Right renal cortex interstitium (tissue), 3 donors: ENCODE measurements around the gene PEAR1. TPM values are rescaled to one million over a fixed set of nuclear protein-coding genes. Genes with fewer than 3 reads are reported as not detected.

ENCODE experiments used
- DNase-seq, 3 donors: peaks; one replicate each; pipeline ENCODE4 v3.0.0-alpha.2; 2013; ENCODE audit warnings: low read depth in 3 of 3, low spot score in 2 of 3
- polyA plus RNA-seq, 3 donors: library from polyadenylated mRNA; unstranded; fragments of 120-200 nt; gene quantifications; one replicate each; pipeline ENCODE4 v1.2.1, GENCODE V29; 2013; ENCODE audit not compliant: insufficient read length in 3 of 3

PEAR1 gene
- polyA plus RNA-seq, 3 donors = 16.7 to 19.2 (median 17.7) TPM

GRCh38 chr1:156958247-156958714, 64.8 kb downstream of the PEAR1 start:
- no peak for DNase-seq

- peak in 1 of 3 donors; percentile 3 for DNase-seq
Observed at GRCh38 chr1:156959414-156959813, 65.9 kb downstream of the PEAR1 start.

GRCh38 chr1:156959925-156960324, 66.4 kb downstream of the PEAR1 start:
- no peak for DNase-seq

- DNase-seq = no peak
Observed at GRCh38 chr1:156961709-156962108, 68.2 kb downstream of the PEAR1 start.

- no peak for DNase-seq
Observed at GRCh38 chr1:156963621-156964020, 70.1 kb downstream of the PEAR1 start.

GRCh38 chr1:156964441-156964840, 70.9 kb downstream of the PEAR1 start:
- no peak for DNase-seq

Other genes starting within 250 kb of the PEAR1 start
- gene NES, start 216.3 kb upstream of the PEAR1 start, polyA plus RNA-seq = 100 to 1,000 TPM; 164 to 179 (median 169) TPM
- 10 to 100 TPM; 78.4 to 87.5 (median 86.4) TPM for gene CRABP2, start 188.1 kb upstream of the PEAR1 start, polyA plus RNA-seq
- gene METTL25B, start 165.2 kb upstream of the PEAR1 start, polyA plus RNA-seq = 10 to 100 TPM; 27.4 to 31.1 (median 30.3) TPM
- gene ISG20L2, start 165.0 kb upstream of the PEAR1 start, polyA plus RNA-seq = 10 to 100 TPM; 39.9 to 49.2 (median 44.6) TPM
- gene MRPL24, start 152.6 kb upstream of the PEAR1 start, polyA plus RNA-seq = 10 to 100 TPM; 73.5 to 75.7 (median 73.7) TPM
- gene HDGF, start 142.0 kb upstream of the PEAR1 start, polyA plus RNA-seq = 100 to 1,000 TPM; 267 to 278 (median 269) TPM
- gene PRCC, start 126.2 kb upstream of the PEAR1 start, polyA plus RNA-seq = 100 to 1,000 TPM; 106 to 121 (median 109) TPM
- gene SH2D2A, start 76.9 kb upstream of the PEAR1 start, polyA plus RNA-seq = under 1 TPM; 0.37 to 0.57 (median 0.42) TPM
- 1 to 10 TPM; 1.3 to 2.1 (median 1.7) TPM for gene INSRR, start 34.6 kb upstream of the PEAR1 start, polyA plus RNA-seq
- 1 to 10 TPM in 2 of 3 donors, under 1 TPM in 1; 0.67 to 1.3 (median 1.1) TPM for gene NTRK1, start 32.9 kb upstream of the PEAR1 start, polyA plus RNA-seq
- gene LRRC71, start 26.9 kb downstream of the PEAR1 start, polyA plus RNA-seq = under 1 TPM; 0.26 to 0.40 (median 0.35) TPM
- gene ARHGEF11, start 152.0 kb downstream of the PEAR1 start, polyA plus RNA-seq = 10 to 100 TPM; 27.0 to 30.7 (median 29.6) TPM
- gene ETV3L, start 206.1 kb downstream of the PEAR1 start, polyA plus RNA-seq = not detected
- 10 to 100 TPM; 27.9 to 29.2 (median 28.5) TPM for gene ETV3, start 244.7 kb downstream of the PEAR1 start, polyA plus RNA-seq